ENCODE measurements around the gene MYH9.

GRCh38 chr22:36359470-36359996 is 28.2 kb downstream of the MYH9 start:
- no peak for TF ChIP-seq POLR2A (IDR thresholded peaks at IDR 0.05)
- TF ChIP-seq, protein P1, sequence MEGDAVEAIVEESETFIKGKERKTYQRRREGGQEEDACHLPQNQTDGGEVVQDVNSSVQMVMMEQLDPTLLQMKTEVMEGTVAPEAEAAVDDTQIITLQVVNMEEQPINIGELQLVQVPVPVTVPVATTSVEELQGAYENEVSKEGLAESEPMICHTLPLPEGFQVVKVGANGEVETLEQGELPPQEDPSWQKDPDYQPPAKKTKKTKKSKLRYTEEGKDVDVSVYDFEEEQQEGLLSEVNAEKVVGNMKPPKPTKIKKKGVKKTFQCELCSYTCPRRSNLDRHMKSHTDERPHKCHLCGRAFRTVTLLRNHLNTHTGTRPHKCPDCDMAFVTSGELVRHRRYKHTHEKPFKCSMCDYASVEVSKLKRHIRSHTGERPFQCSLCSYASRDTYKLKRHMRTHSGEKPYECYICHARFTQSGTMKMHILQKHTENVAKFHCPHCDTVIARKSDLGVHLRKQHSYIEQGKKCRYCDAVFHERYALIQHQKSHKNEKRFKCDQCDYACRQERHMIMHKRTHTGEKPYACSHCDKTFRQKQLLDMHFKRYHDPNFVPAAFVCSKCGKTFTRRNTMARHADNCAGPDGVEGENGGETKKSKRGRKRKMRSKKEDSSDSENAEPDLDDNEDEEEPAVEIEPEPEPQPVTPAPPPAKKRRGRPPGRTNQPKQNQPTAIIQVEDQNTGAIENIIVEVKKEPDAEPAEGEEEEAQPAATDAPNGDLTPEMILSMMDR (IDR thresholded peaks at IDR 0.05) = no peak

Measured in Peyer's patch (tissue), 4 donors.